K562 (cell line): ENCODE results near the gene ANKS1B. TPM values are rescaled to one million over a fixed set of nuclear protein-coding genes. Genes with fewer than 3 reads are reported as not detected.

Experiments used
- ADNP ChIP-seq: fragments of 200-800 bp; sonication (Bioruptor generic); IDR thresholded peaks from 2 replicates; pipeline ENCODE4 v1.6.1; 2016; ENCODE audit warnings: missing genetic modification characterization, missing compliant biosample characterization
- ASH1L ChIP-seq: fragments of 450-650 bp; IDR thresholded peaks from 2 replicates; pipeline ENCODE4 v1.6.1; 2018; ENCODE audit warnings: borderline replicate concordance, mild to moderate bottlenecking, low read depth; ENCODE audit not compliant: partially characterized antibody
- CTCF ChIP-seq, 3 experiments: IDR thresholded peaks in 2 of 3; conservative IDR thresholded peaks in 1 of 3; 2 replicates each; pipeline ENCODE4 v1.5.1; 2011 to 2012; ENCODE audit warnings: low read length in 3 of 3, mild to moderate bottlenecking in 3 of 3, control low read depth in 2 of 3, improper control_type of control experiment in 1 of 3, inconsistent platforms in 1 of 3, low read depth in 1 of 3, mixed read lengths in 1 of 3, moderate library complexity in 1 of 3; ENCODE audit not compliant: insufficient read depth in 2 of 3
- HDAC1 ChIP-seq, 2 experiments: fragments of 450-650 bp; IDR thresholded peaks; 2 replicates each; pipeline ENCODE4 v1.6.1; 2016 to 2017; ENCODE audit warnings: inconsistent platforms in 1 of 2, mild to moderate bottlenecking in 1 of 2, moderate library complexity in 1 of 2
- NFE2 ChIP-seq: IDR thresholded peaks from 2 replicates; pipeline ENCODE4 v1.6.1; 2014; ENCODE audit warnings: antibody characterized with exemption, low read depth
- POLR3A ChIP-seq: IDR thresholded peaks from 2 replicates; pipeline ENCODE4 v1.6.1; 2011; ENCODE audit warnings: borderline replicate concordance, mild to moderate bottlenecking, moderate library complexity; ENCODE audit not compliant: insufficient read length, insufficient read depth; ENCODE audit errors: extremely low read depth
- SAFB ChIP-seq: fragments of 200-400 bp; formaldehyde crosslinking; IDR thresholded peaks from 2 replicates; pipeline ENCODE4 v1.6.1; 2017; ENCODE audit warnings: low read depth, low read length, borderline replicate concordance
- SIX5 ChIP-seq, 2 experiments: IDR thresholded peaks; 2 replicates each; pipeline ENCODE4 v1.6.1; 2011; ENCODE audit warnings: low read length in 2 of 2, borderline replicate concordance in 1 of 2, low read depth in 1 of 2, mild to moderate bottlenecking in 1 of 2, moderate library complexity in 1 of 2; ENCODE audit not compliant: insufficient read depth in 1 of 2
- SMAD1 ChIP-seq: fragments of 150-350 bp; IDR thresholded peaks from 2 replicates; pipeline ENCODE4 v1.6.1; 2014; ENCODE audit warnings: low read length, low read depth; ENCODE audit not compliant: partially characterized antibody
- polyA plus RNA-seq, 8 experiments: library from polyadenylated mRNA; depleted of rRNA in 4 of 8; stranded (reverse) in 5 of 8; unstranded in 3 of 8; fragments of >200 nt; fragmentation: Nextera tagmentation in 2 of 8; fragmentation: Illumina TruSeq in 1 of 8; extraction: Ambion mirVana in 2 of 8; extraction: Trizol in 1 of 8; gene quantifications; 2 replicates each; pipeline versions ENCODE4 v1.2.1 to v1.2.3, GENCODE V29; 2011 to 2014; ENCODE audit warnings: inconsistent platforms in 1 of 8, missing spikeins in 1 of 8
- total RNA-seq, 7 experiments: library from RNA; depleted of rRNA in 6 of 7; stranded (reverse); fragments of >200 nt in 6 of 7; fragmentation: Illumina TruSeq in 2 of 7; extraction: Trizol in 2 of 7; gene quantifications; 2 replicates each; pipeline versions ENCODE4 v1.2.1 to v1.2.3, GENCODE V29; 2011 to 2021; ENCODE audit warnings: low replicate concordance in 1 of 7
- TF ChIP-seq, protein P1 (sequence below): fragments of 250-450 bp; sonication (Bioruptor Pico); IDR thresholded peaks from 2 replicates; pipeline ENCODE4 v1.5.0; 2021; ENCODE audit warnings: mild to moderate bottlenecking, moderate library complexity
- TF ChIP-seq, protein P2 (sequence below), 2 experiments: fragments of 450-650 bp in 1 of 2; sonication (generic) in 1 of 2; formaldehyde crosslinking in 1 of 2; IDR thresholded peaks; 2 replicates each; pipeline versions ENCODE4 v1.7.1 to v1.9.0; 2016 to 2022; ENCODE audit warnings: inconsistent platforms in 1 of 2, mild to moderate bottlenecking in 1 of 2, missing genetic modification reagents in 1 of 2

Gene ANKS1B
- total and polyA plus RNA-seq, 9 of the 15 experiments (the other 6 are each of a cell fraction or from before 2014, with no cell fraction given), result 0.04 to 0.47 (median 0.28) TPM; not detected in 4

GRCh38 chr12:98751580-98752115 lies 1233.1 kb downstream of the ANKS1B start (continued):
- TF ChIP-seq POLR3A, result no peak
- no peak for TF ChIP-seq SMAD1
- TF ChIP-seq SAFB, result no peak
- TF ChIP-seq NFE2, result peak; percentile 81
- TF ChIP-seq HDAC1 (IDR thresholded peaks at IDR 0.05), result 0 out of 4 replicates have a peak, but pooled peaks of 1 of the 2 experiments have one; percentile 45
- no peak for TF ChIP-seq SIX5 (IDR thresholded peaks at IDR 0.05; ENCODE audit: borderline replicate concordance in 1 of 2, insufficient read depth in 1 of 2, low read depth in 1 of 2, low read length in 2 of 2)
- TF ChIP-seq, protein P1, sequence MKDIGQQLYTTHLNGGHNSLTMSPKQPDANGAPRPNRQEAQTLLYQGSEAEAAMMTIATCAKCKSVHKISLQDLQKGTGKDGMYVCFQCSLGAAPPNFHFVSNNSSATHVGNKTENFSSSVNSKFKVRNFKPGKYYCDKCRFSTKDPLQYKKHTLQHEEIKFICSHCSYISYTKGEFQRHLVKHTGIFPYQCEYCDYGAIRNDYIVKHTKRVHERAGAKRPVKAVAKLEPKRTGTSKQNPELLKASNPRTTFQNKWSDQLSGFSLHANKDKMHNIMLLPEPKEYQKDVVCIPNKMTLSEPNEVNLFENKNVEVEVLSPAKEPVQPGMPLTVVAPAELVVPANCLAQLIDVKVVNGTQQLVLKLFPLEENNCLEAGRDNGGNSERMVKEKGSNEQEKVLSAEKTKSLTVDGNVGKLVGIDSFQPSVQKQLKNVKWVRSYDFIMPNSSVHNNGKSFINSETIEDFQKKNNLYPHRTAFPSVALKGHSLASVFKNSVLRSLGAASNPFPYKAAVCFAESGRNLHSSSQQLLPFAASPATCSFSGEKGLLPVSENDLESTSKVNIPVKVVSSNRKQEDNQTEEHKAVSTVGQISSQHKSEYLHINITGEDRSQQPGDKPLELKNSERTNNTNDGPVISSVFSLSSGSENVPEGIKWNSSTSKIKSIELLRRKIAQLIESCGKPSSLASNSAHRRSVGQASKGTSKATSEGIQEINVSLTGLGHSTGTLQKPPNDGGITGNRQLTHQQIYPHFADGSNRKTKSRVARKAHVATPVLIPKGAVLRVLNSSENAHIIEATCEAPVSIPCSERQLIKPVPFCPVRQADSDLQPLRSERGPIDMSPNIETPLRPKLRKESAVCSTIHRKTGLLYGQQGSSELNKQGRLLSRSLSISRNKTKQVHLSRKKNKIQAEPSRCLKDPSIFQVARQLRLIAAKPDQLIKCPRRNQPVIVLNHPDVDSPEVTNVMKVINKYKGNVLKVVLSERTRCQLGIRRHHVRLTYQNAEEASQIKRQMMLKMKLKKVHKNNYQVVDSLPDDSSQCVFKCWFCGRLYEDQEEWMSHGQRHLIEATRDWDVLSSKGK (CRISPR knock-in tag), result no peak
- TF ChIP-seq ADNP (tag), result no peak
- no peak for TF ChIP-seq CTCF (IDR thresholded peaks at IDR 0.05 in 2 of 3, conservative IDR thresholded peaks at IDR 0.05 in 1 of 3; ENCODE audit: insufficient read depth in 2 of 3, low read depth in 1 of 3, low read length in 3 of 3)
- TF ChIP-seq, protein P2, sequence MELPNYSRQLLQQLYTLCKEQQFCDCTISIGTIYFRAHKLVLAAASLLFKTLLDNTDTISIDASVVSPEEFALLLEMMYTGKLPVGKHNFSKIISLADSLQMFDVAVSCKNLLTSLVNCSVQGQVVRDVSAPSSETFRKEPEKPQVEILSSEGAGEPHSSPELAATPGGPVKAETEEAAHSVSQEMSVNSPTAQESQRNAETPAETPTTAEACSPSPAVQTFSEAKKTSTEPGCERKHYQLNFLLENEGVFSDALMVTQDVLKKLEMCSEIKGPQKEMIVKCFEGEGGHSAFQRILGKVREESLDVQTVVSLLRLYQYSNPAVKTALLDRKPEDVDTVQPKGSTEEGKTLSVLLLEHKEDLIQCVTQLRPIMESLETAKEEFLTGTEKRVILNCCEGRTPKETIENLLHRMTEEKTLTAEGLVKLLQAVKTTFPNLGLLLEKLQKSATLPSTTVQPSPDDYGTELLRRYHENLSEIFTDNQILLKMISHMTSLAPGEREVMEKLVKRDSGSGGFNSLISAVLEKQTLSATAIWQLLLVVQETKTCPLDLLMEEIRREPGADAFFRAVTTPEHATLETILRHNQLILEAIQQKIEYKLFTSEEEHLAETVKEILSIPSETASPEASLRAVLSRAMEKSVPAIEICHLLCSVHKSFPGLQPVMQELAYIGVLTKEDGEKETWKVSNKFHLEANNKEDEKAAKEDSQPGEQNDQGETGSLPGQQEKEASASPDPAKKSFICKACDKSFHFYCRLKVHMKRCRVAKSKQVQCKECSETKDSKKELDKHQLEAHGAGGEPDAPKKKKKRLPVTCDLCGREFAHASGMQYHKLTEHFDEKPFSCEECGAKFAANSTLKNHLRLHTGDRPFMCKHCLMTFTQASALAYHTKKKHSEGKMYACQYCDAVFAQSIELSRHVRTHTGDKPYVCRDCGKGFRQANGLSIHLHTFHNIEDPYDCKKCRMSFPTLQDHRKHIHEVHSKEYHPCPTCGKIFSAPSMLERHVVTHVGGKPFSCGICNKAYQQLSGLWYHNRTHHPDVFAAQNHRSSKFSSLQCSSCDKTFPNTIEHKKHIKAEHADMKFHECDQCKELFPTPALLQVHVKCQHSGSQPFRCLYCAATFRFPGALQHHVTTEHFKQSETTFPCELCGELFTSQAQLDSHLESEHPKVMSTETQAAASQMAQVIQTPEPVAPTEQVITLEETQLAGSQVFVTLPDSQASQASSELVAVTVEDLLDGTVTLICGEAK (IDR thresholded peaks at IDR 0.05), result no peak
- TF ChIP-seq, protein P2 (CRISPR knock-in tag; IDR thresholded peaks at IDR 0.05), result no peak
- TF ChIP-seq ASH1L, result no peak
